ENCODE results near the gene NUDC.

- TF ChIP-seq ARNTL (CRISPR knock-in tag; IDR thresholded peaks at IDR 0.05; ENCODE audit: borderline replicate concordance, low read depth): no peak
- no peak for TF ChIP-seq CSDC2 (CRISPR knock-in tag; IDR thresholded peaks at IDR 0.05)
- TF ChIP-seq CREB5 (CRISPR knock-in tag; IDR thresholded peaks at IDR 0.05; ENCODE audit: low read depth): no peak
- no peak for TF ChIP-seq SNAI2 (CRISPR knock-in tag; IDR thresholded peaks at IDR 0.05)
- no peak for TF ChIP-seq ZNF565 (CRISPR knock-in tag; conservative IDR thresholded peaks at IDR 0.05; ENCODE audit: low read depth)
- no peak for TF ChIP-seq ZFP3 (CRISPR knock-in tag; IDR thresholded peaks at IDR 0.05)
- TF ChIP-seq PATZ1 (CRISPR knock-in tag; IDR thresholded peaks at IDR 0.05; ENCODE audit: borderline replicate concordance): no peak
- TF ChIP-seq TOX (CRISPR knock-in tag; IDR thresholded peaks at IDR 0.05; ENCODE audit: borderline replicate concordance): no peak
- no peak for TF ChIP-seq BACH2 (CRISPR knock-in tag; IDR thresholded peaks at IDR 0.05; ENCODE audit: borderline replicate concordance)
These were observed 38.4 kb downstream of the NUDC start, which contains the start of gene KDF1 for GRCh38 chr1:26959722-26960624.

All from SK-N-SH treated with all-trans-retinoic acid at 6 μM for 48 hours (cell line).